GM12801 (cell line): ENCODE measurements around the gene CFAP61.

Source experiments
- TF ChIP-seq, protein P1 (sequence below): IDR thresholded peaks from one replicate; pipeline ENCODE4 v1.5.1; 2011; ENCODE audit warnings: control low read depth; ENCODE audit not compliant: insufficient read length; ENCODE audit errors: extremely low read depth

The CFAP61 gene

DNA sequence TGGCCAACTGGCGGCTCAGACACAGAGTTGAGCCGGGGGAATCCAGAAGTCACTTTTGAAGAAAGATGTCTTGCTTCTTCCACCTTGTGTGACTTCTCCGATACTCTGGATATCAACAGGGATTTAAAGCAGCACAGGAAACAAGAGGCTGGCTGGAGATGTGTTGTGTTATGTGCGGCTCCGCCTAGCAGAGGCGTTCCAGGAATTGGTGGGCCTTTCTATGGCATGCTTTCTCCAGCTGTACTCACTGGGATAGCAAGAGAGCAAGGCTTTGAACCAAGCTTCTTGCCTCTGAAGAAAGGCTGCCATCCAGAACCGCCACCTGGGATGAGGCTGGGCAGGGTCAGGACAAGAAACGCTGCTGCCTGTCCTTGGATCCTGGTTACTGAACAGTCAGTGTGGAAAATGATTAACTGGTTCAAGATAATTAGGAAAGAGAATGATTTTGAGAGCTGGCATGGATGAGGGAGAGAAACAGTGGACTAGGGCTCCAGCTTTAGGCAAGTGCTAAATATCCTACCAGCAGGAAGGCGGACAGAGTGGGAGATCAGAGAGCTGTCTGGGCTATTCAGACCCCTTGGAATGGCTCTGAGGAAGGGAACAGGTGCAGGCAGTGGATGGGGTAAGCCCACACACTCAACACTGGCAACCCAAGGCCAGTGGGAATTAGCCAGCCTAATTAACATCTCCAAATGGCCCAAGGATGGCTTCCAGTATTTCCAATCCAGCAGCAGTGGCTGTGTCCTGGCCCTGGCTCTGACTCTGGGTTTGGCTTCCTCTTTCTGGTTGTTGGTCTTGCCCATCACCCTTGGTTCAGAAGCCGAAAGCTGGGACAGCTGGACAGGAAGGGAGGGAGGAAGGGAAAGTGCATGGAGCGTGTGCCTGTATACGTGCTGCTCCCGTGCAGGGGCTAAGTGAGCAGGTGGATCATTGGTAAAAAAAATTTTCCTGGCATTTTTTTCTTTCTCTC, 347.5 kb downstream of the CFAP61 start:
- TF ChIP-seq, protein P1, sequence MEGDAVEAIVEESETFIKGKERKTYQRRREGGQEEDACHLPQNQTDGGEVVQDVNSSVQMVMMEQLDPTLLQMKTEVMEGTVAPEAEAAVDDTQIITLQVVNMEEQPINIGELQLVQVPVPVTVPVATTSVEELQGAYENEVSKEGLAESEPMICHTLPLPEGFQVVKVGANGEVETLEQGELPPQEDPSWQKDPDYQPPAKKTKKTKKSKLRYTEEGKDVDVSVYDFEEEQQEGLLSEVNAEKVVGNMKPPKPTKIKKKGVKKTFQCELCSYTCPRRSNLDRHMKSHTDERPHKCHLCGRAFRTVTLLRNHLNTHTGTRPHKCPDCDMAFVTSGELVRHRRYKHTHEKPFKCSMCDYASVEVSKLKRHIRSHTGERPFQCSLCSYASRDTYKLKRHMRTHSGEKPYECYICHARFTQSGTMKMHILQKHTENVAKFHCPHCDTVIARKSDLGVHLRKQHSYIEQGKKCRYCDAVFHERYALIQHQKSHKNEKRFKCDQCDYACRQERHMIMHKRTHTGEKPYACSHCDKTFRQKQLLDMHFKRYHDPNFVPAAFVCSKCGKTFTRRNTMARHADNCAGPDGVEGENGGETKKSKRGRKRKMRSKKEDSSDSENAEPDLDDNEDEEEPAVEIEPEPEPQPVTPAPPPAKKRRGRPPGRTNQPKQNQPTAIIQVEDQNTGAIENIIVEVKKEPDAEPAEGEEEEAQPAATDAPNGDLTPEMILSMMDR = no peak

DNA sequence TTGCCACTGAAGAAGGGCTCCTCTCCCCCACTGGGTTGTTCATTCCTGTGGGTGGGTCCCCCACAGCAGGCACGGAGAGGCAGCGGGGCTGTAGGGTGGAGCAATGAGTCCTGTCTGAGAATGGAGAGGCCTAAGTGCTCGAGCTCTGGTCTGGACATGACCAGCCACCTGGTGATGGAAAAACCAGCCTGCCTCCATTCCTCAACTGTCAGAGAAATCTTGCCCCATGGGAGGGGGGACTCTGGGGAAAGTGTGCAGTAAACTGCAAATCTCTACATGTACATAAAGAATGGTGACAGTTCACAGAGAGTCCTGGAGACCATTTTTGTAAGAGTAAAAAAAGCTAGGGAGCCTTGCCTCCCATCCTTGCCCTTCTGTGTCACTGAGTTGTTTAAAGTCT, 349.7 kb downstream of the CFAP61 start:
- TF ChIP-seq, protein P1 = no peak

DNA sequence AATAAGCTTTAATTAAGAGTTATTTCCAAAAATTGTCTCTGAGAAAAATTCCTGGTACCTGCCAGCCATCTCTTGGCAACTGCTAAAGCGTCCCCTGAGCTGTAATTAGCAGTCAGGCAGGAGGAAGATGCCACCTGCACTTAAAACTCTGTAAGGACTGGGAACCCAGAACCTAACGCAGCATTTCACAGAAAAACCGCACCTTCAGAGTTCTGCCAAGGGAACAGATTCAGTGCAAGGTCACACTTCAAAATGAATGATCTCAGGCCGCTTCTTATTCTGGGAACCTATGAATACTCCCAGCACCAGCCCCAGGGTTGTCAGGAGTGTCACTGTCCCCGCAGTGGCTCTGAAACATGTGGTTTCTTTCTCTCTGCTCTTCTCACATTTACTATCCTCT, 352.3 kb downstream of the CFAP61 start:
- TF ChIP-seq, protein P1 = no peak

DNA sequence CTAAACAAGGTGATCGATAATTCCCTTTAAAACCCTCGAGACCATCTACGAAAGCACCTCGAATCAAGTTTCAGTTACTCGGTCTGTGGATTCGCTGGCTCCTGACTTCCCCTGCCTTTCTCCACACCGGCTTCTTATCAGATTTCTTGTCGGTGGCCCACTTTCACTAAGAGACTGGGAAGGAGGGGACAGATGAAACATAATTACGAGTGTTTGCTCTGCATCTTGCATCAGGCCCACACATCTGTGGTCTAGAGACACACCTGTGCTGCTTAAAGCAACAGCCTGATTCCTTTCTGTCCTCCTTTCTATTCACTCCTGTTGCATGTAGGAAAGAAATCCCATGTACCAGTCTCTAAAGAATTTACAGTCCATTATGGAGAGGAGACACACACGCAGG, 353.3 kb downstream of the CFAP61 start:
- TF ChIP-seq, protein P1 = no peak

DNA sequence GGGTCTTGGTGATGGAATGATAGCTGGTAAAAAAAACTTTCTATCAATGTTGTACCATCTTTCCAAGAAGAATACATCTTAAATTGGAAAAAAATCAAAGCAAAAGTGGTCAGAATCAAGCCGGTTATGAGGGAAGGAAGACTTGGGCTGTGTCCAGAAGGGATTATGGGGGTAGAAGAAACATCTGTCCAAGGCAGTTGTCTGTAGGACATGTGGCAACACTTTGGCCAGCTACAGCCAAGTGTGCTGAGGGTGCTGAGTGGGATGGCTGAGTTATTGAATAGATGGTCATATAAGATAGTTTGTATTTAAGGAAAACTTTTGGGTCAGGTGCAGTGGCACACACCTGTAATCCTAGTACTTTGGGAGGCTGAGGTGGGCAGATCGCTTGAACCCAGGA, 354.0 kb downstream of the CFAP61 start:
- TF ChIP-seq, protein P1 = no peak

DNA sequence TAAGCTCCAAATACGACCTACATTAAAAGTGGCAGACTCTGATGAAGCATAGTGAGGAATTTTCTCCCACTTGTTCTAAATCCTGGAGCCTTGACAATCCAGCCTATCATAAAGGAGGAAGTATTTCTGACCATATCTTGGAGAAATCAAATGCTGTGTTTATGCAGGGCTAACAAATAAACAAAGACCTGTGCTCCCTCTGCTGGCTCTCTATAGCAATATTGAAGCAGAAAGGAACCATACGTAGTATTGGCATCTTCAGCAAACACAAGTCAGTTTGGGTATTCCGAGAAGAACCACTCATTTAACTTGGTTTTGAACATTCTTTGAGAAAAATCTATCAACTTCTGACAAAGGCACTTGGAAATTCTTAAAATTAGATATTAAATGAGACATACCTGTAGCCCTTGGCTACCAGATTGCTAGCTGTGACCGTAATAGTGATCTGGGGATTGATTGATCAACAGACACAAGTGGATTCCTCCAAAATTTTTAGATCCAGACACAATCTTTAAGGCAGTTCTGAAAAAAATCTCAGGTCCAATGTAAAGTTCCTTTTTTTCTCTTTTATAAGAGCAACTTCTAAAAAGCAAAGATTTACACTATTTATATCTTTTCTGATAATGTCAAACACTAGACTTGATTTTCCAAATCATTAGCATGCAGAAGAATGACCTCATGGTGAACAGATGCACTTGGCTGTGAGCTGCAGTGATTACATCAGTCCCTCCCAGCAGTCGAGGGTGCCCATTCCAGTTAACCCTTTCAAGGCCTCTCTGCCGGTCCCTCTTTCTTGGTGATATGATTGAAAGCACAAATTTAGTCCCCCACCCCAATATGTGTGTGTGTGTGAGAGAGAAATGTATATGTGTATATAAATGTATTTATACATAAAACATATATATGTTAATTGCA, 355.8 kb downstream of the CFAP61 start:
- TF ChIP-seq, protein P1 = no peak

DNA sequence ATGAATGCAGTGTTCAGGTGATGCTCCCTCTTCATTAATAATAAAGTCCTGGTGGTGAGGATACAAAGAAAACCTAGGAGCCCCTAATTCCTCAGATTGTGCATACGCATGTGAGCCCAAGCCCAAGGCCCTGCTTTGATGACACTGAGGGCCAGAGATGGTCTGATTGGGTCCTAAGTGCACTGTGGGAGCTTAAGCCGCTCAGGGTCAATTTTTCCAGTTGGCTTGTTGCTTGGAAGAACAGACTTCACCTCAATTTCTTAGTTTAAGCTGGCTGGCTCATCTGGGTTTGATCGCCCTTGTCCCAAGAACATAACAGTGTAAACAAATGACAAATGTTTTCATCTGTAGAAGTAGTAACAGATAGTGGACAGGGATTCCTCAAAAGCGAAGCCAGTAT, 357.0 kb downstream of the CFAP61 start:
- TF ChIP-seq, protein P1 = no peak
